SK-N-SH (cell line): Measurements from ENCODE around the gene STEAP3.
A peak's percentile ranks its signal among the peaks of the same experiment; 100 is the strongest.

ENCODE experiments used
- CTCF ChIP-seq: fragments of 200-600 bp; sonication (generic); IDR thresholded peaks from 2 replicates; pipeline ENCODE4 v1.6.1; 2017; ENCODE audit warnings: antibody characterized with exemption, mild to moderate bottlenecking, moderate library complexity
- EZH2phosphoT487 ChIP-seq: fragments of 200-600 bp; sonication (generic); IDR thresholded peaks from 2 replicates; pipeline ENCODE4 v1.6.1; 2017; ENCODE audit warnings: low read depth, mixed run types, mild to moderate bottlenecking, antibody characterized with exemption, moderate library complexity, borderline replicate concordance
- GABPA ChIP-seq: IDR thresholded peaks from 2 replicates; pipeline ENCODE4 v1.4.0; 2012; ENCODE audit warnings: low read depth, mild to moderate bottlenecking
- NRF1 ChIP-seq: IDR thresholded peaks from 2 replicates; pipeline ENCODE4 v1.6.1; 2012; ENCODE audit warnings: low read depth, mild to moderate bottlenecking, low read length
- POLR2AphosphoS5 ChIP-seq: IDR thresholded peaks from 2 replicates; pipeline ENCODE4 v1.6.1; 2012; ENCODE audit warnings: low read depth, low read length
- RAD21 ChIP-seq: IDR thresholded peaks from 2 replicates; pipeline ENCODE4 v1.6.1; 2012; ENCODE audit warnings: mild to moderate bottlenecking, low read length
- SIN3A ChIP-seq: IDR thresholded peaks from 2 replicates; pipeline ENCODE4 v1.6.1; 2012; ENCODE audit warnings: low read depth, mild to moderate bottlenecking, low read length, moderate library complexity, borderline replicate concordance
- SMC3 ChIP-seq: IDR thresholded peaks from 2 replicates; pipeline ENCODE4 v1.6.1; 2012; ENCODE audit warnings: low read depth, low read length, improper control_type of control experiment
- YY1 ChIP-seq: IDR thresholded peaks from 2 replicates; pipeline ENCODE4 v1.4.0; 2012; ENCODE audit warnings: low read depth, mild to moderate bottlenecking
- TF ChIP-seq, protein P1 (sequence below): IDR thresholded peaks from 2 replicates; pipeline ENCODE4; 2012
- TF ChIP-seq, protein P2 (sequence below): IDR thresholded peaks from 2 replicates; pipeline ENCODE4 v1.6.1; 2012; ENCODE audit warnings: mild to moderate bottlenecking, low read depth, low read length, moderate library complexity

DNA sequence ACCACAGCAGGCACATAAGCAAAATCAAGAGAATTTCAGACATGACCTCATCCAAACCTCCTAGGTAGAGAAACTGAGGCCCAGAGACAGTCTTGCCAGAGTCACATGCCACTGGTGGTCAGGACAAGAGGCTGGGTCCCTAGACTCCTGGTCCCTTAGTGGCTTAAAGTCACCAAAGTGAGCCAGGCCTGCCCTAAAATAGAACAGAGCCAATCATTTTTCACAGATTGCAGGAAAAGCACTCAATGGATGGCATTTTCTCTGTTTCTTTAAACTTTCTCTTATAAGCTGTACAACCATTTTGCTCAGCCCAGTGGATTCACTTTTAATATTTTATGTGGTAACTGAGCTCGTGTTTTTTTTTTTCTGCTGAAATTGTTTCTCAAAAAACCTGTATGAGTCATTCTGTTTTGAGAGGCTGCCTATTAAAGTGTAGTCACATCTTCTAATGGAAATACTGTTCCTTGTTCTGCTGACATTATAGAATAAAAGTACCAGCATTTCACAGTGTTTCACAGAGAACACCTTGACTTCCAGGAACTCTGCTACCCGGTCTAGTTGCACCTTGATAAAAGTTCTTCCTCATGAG is 29.6 kb downstream of the STEAP3 start:
- TF ChIP-seq CTCF (no peak), SIN3A (no peak), YY1 (no peak), POLR2AphosphoS5 (no peak), GABPA (0 out of 2 replicates have a peak, but pooled peaks have one; percentile 1), SMC3 (no peak), RAD21 (no peak), NRF1 (no peak), EZH2phosphoT487 (no peak)
- TF ChIP-seq, protein P1, sequence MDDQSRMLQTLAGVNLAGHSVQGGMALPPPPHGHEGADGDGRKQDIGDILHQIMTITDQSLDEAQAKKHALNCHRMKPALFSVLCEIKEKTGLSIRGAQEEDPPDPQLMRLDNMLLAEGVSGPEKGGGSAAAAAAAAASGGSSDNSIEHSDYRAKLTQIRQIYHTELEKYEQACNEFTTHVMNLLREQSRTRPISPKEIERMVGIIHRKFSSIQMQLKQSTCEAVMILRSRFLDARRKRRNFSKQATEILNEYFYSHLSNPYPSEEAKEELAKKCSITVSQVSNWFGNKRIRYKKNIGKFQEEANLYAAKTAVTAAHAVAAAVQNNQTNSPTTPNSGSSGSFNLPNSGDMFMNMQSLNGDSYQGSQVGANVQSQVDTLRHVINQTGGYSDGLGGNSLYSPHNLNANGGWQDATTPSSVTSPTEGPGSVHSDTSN, result no peak
- TF ChIP-seq, protein P2, sequence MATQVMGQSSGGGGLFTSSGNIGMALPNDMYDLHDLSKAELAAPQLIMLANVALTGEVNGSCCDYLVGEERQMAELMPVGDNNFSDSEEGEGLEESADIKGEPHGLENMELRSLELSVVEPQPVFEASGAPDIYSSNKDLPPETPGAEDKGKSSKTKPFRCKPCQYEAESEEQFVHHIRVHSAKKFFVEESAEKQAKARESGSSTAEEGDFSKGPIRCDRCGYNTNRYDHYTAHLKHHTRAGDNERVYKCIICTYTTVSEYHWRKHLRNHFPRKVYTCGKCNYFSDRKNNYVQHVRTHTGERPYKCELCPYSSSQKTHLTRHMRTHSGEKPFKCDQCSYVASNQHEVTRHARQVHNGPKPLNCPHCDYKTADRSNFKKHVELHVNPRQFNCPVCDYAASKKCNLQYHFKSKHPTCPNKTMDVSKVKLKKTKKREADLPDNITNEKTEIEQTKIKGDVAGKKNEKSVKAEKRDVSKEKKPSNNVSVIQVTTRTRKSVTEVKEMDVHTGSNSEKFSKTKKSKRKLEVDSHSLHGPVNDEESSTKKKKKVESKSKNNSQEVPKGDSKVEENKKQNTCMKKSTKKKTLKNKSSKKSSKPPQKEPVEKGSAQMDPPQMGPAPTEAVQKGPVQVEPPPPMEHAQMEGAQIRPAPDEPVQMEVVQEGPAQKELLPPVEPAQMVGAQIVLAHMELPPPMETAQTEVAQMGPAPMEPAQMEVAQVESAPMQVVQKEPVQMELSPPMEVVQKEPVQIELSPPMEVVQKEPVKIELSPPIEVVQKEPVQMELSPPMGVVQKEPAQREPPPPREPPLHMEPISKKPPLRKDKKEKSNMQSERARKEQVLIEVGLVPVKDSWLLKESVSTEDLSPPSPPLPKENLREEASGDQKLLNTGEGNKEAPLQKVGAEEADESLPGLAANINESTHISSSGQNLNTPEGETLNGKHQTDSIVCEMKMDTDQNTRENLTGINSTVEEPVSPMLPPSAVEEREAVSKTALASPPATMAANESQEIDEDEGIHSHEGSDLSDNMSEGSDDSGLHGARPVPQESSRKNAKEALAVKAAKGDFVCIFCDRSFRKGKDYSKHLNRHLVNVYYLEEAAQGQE, result no peak
